ENCODE results near the gene OCRL.

The OCRL gene

GRCh38 chrX:129540068-129540653 lies at the start of gene OCRL:
OCRL (plus strand) TSS chrX:129540259; CDS start chrX:129540440, 181 bp downstream.
- peak within 1 kb of the TSS; percentile 55 for H3K27ac Mint-ChIP-seq
- DNase-seq (peak; percentile 60), ATAC-seq (peak; percentile 71)
- peaks cover 2% of the 10 kb centered on the region for H3K27me3 Mint-ChIP-seq
- no peaks in the 10 kb centered on the region for H3K9me3 Mint-ChIP-seq
- H3K4me3 Mint-ChIP-seq = peak within 1 kb of the TSS; percentile 71
- no peaks in the 10 kb centered on the region for H3K36me3 Mint-ChIP-seq (ENCODE audit: low read depth)
- H3K4me1 Mint-ChIP-seq = peaks cover 5% of the 10 kb centered on the region

- Mint-ChIP-seq H3K36me3 (ENCODE audit: low read depth) (no peaks in the 10 kb centered on the region), H3K4me1 (peaks cover 8% of the 10 kb centered on the region), H3K27me3 (no peaks in the 10 kb centered on the region), H3K9me3 (no peaks in the 10 kb centered on the region), H3K4me3 (no peak overlapping the region), H3K27ac (no peak overlapping the region)
- ATAC-seq = no peak
- DNase-seq = no peak
Observed at GRCh38 chrX:129490330-129490729, 49.7 kb upstream of the OCRL start.

- Mint-ChIP-seq H3K4me1 (peaks cover 19% of the 10 kb centered on the region), H3K36me3 (ENCODE audit: low read depth) (no peaks in the 10 kb centered on the region), H3K27ac (no peak overlapping the region), H3K27me3 (no peaks in the 10 kb centered on the region), H3K9me3 (no peaks in the 10 kb centered on the region), H3K4me3 (no peak overlapping the region)
- ATAC-seq (no peak), DNase-seq (no peak)
Observed at GRCh38 chrX:129493643-129494042, 46.4 kb upstream of the OCRL start.

GRCh38 chrX:129494887-129495286 lies 45.2 kb upstream of the OCRL start:
- H3K27me3 Mint-ChIP-seq = no peaks in the 10 kb centered on the region
- DNase-seq (no peak), ATAC-seq (no peak)
- H3K9me3 Mint-ChIP-seq = no peaks in the 10 kb centered on the region
- no peak overlapping the region for H3K4me3 Mint-ChIP-seq
- H3K4me1 Mint-ChIP-seq = peaks cover 19% of the 10 kb centered on the region
- H3K36me3 Mint-ChIP-seq (ENCODE audit: low read depth) = no peaks in the 10 kb centered on the region
- no peak overlapping the region for H3K27ac Mint-ChIP-seq

GRCh38 chrX:129495900-129496299 lies 44.2 kb upstream of the OCRL start:
- Mint-ChIP-seq H3K27ac (peak overlapping the region; percentile 69), H3K4me1 (peaks cover 19% of the 10 kb centered on the region), H3K36me3 (ENCODE audit: low read depth) (no peaks in the 10 kb centered on the region), H3K4me3 (no peak overlapping the region), H3K27me3 (no peaks in the 10 kb centered on the region), H3K9me3 (no peaks in the 10 kb centered on the region)
- ATAC-seq (no peak), DNase-seq (no peak)

- H3K27ac Mint-ChIP-seq = peak overlapping the region; percentile 69
- peaks cover 18% of the 10 kb centered on the region for H3K4me1 Mint-ChIP-seq
- no peak for ATAC-seq
- H3K36me3 Mint-ChIP-seq (ENCODE audit: low read depth) = no peaks in the 10 kb centered on the region
- no peaks in the 10 kb centered on the region for H3K9me3 Mint-ChIP-seq
- H3K4me3 Mint-ChIP-seq = no peak overlapping the region
- no peaks in the 10 kb centered on the region for H3K27me3 Mint-ChIP-seq
- DNase-seq = no peak
Observed at GRCh38 chrX:129496625-129497024, 43.4 kb upstream of the OCRL start.

- ATAC-seq = no peak
- H3K4me3 Mint-ChIP-seq = no peak overlapping the region
- H3K9me3 Mint-ChIP-seq = no peaks in the 10 kb centered on the region
- DNase-seq = no peak
- no peaks in the 10 kb centered on the region for H3K27me3 Mint-ChIP-seq
- H3K36me3 Mint-ChIP-seq (ENCODE audit: low read depth) = no peaks in the 10 kb centered on the region
- H3K27ac Mint-ChIP-seq = no peak overlapping the region
- H3K4me1 Mint-ChIP-seq = peaks cover 17% of the 10 kb centered on the region
Observed at GRCh38 chrX:129497146-129497843, 42.8 kb upstream of the OCRL start.

GRCh38 chrX:129510331-129510730 lies 29.7 kb upstream of the OCRL start:
- DNase-seq (no peak), ATAC-seq (no peak)
- Mint-ChIP-seq H3K4me3 (no peak overlapping the region), H3K9me3 (no peaks in the 10 kb centered on the region), H3K27ac (no peak overlapping the region), H3K4me1 (peaks cover 1% of the 10 kb centered on the region), H3K36me3 (ENCODE audit: low read depth) (no peaks in the 10 kb centered on the region), H3K27me3 (peaks cover 4% of the 10 kb centered on the region)

- Mint-ChIP-seq H3K9me3 (no peaks in the 10 kb centered on the region), H3K4me3 (no peak overlapping the region), H3K27me3 (peaks cover 5% of the 10 kb centered on the region), H3K36me3 (ENCODE audit: low read depth) (no peaks in the 10 kb centered on the region), H3K4me1 (peaks cover 1% of the 10 kb centered on the region), H3K27ac (no peak overlapping the region)
- ATAC-seq (no peak), DNase-seq (no peak)
Observed at GRCh38 chrX:129511689-129512088, 28.4 kb upstream of the OCRL start.

- Mint-ChIP-seq H3K4me1 (peaks cover 1% of the 10 kb centered on the region), H3K9me3 (no peaks in the 10 kb centered on the region), H3K4me3 (no peak overlapping the region), H3K27ac (no peak overlapping the region), H3K27me3 (peaks cover 5% of the 10 kb centered on the region), H3K36me3 (ENCODE audit: low read depth) (no peaks in the 10 kb centered on the region)
- DNase-seq (no peak), ATAC-seq (no peak)
Observed at GRCh38 chrX:129512409-129512808, 27.6 kb upstream of the OCRL start.

- DNase-seq = no peak
- no peak overlapping the region for H3K27ac Mint-ChIP-seq
- peaks cover 7% of the 10 kb centered on the region for H3K27me3 Mint-ChIP-seq
- H3K4me1 Mint-ChIP-seq = no peaks in the 10 kb centered on the region
- H3K4me3 Mint-ChIP-seq = no peak overlapping the region
- H3K36me3 Mint-ChIP-seq (ENCODE audit: low read depth) = no peaks in the 10 kb centered on the region
- no peaks in the 10 kb centered on the region for H3K9me3 Mint-ChIP-seq
- ATAC-seq = no peak
Observed at GRCh38 chrX:129516402-129516801, 23.7 kb upstream of the OCRL start.

GRCh38 chrX:129520151-129520550 lies 19.9 kb upstream of the OCRL start:
- Mint-ChIP-seq H3K27me3 (peaks cover 12% of the 10 kb centered on the region), H3K9me3 (no peaks in the 10 kb centered on the region), H3K4me3 (no peak overlapping the region), H3K36me3 (ENCODE audit: low read depth) (no peaks in the 10 kb centered on the region), H3K4me1 (peaks cover 8% of the 10 kb centered on the region), H3K27ac (no peak overlapping the region)
- DNase-seq (no peak), ATAC-seq (no peak)

- no peak overlapping the region for H3K27ac Mint-ChIP-seq
- H3K9me3 Mint-ChIP-seq = no peaks in the 10 kb centered on the region
- ATAC-seq (peak; percentile 10), DNase-seq (no peak)
- peaks cover 8% of the 10 kb centered on the region for H3K4me1 Mint-ChIP-seq
- H3K4me3 Mint-ChIP-seq = peak overlapping the region; percentile 76
- H3K27me3 Mint-ChIP-seq = peaks cover 11% of the 10 kb centered on the region
- H3K36me3 Mint-ChIP-seq (ENCODE audit: low read depth) = no peaks in the 10 kb centered on the region
Observed at GRCh38 chrX:129522184-129523078, 17.6 kb upstream of the OCRL start.

- no peaks in the 10 kb centered on the region for H3K36me3 Mint-ChIP-seq (ENCODE audit: low read depth)
- no peak for ATAC-seq
- no peak within 1 kb of the TSS for H3K27ac Mint-ChIP-seq
- H3K4me1 Mint-ChIP-seq = peaks cover 8% of the 10 kb centered on the region
- H3K4me3 Mint-ChIP-seq = peak within 1 kb of the TSS; percentile 76
- H3K27me3 Mint-ChIP-seq = peaks cover 11% of the 10 kb centered on the region
- DNase-seq = no peak
- H3K9me3 Mint-ChIP-seq = no peaks in the 10 kb centered on the region
Observed at GRCh38 chrX:129523079-129523911, 16.8 kb upstream of the OCRL start, which contains the start of gene SMARCA1. SMARCA1 (minus strand) TSS chrX:129523490; CDS start chrX:129523370, 120 bp downstream.
